Gastrocnemius medialis (tissue), 4 donors: ENCODE data around the gene CHST3. TPM values are rescaled to one million over a fixed set of nuclear protein-coding genes. Genes with fewer than 3 reads are reported as not detected.
A peak's percentile ranks its signal among the peaks of the same experiment; 100 is the strongest.

Source experiments
- ATAC-seq, 2 donors: fragments of 150-250 bp; one replicate each; pipeline ENCODE4 v1.9.1; 2016
- DNase-seq, 2 donors: peaks; one replicate each; pipeline ENCODE4 v3.0.0-alpha.2; 2019
- H3K27ac ChIP-seq, 4 donors: fragments of 200-600 bp; sonication (generic); 1 replicate in 1 of 4; 2 replicates in 3 of 4; pipeline ENCODE4 v1.5.1; 2016 to 2018; ENCODE audit warnings: mild to moderate bottlenecking in 2 of 4, moderate library complexity in 1 of 4
- H3K27me3 ChIP-seq, 3 donors: fragments of 200-600 bp; sonication (generic) in 2 of 3; 1 replicate in 1 of 3; 2 replicates in 2 of 3; pipeline versions ENCODE4 v1.5.1 to v1.6.0; 2016 to 2019; ENCODE audit warnings: mild to moderate bottlenecking in 1 of 3, moderate library complexity in 1 of 3
- H3K36me3 ChIP-seq, 2 donors: fragments of 200-600 bp; sonication (generic) in 1 of 2; one replicate each; pipeline ENCODE4 v1.5.1; 2017 to 2018
- H3K4me1 ChIP-seq, 2 donors: fragments of 200-600 bp; sonication (generic) in 1 of 2; one replicate each; pipeline ENCODE4 v1.5.1; 2016 to 2017; ENCODE audit warnings: mild to moderate bottlenecking in 2 of 2
- H3K4me3 ChIP-seq, 4 donors: fragments of 200-600 bp; sonication (generic) in 3 of 4; 1 replicate in 1 of 4; 2 replicates in 3 of 4; pipeline ENCODE4 v1.5.1; 2016 to 2019; ENCODE audit warnings: mild to moderate bottlenecking in 2 of 4
- H3K9me3 ChIP-seq, 3 donors: fragments of 200-600 bp; sonication (generic) in 2 of 3; 1 replicate in 1 of 3; 2 replicates in 2 of 3; pipeline ENCODE4 v1.5.1; 2016 to 2019
- POLR2A ChIP-seq, 2 donors: fragments of 450-650 bp; IDR thresholded peaks; one replicate each; pipeline ENCODE4 v1.6.1; 2017; ENCODE audit warnings: antibody characterized with exemption in 2 of 2, mild to moderate bottlenecking in 2 of 2, moderate library complexity in 2 of 2
- in situ Hi-C, 4 donors: fragments of 200-750 bp; cut with MboI; loops; one replicate each; pipeline versions ENCODE4 v1.15.0 to v1.8.0; 2017; ENCODE audit warnings: low sequenced_read_pairs in 4 of 4
- intact Hi-C: fragments of 100-400 bp; cut with DNase I; formaldehyde crosslinking; loops from one replicate; pipeline ENCODE4 v1.15.1; 2023; ENCODE audit warnings: low total_unique reads
- total RNA-seq, 4 donors: library from RNA; depleted of rRNA; stranded (reverse); fragments of >200 nt; gene quantifications; one replicate each; pipeline versions ENCODE4 v1.1.0 to v1.2.3, GENCODE V29; 2016
- TF ChIP-seq, protein P1 (sequence below), 5 experiments: fragments of 450-650 bp in 3 of 5; fragments of 200-600 bp in 2 of 5; sonication (generic) in 2 of 5; IDR thresholded peaks in 4 of 5; conservative IDR thresholded peaks in 1 of 5; 1 replicate in 4 of 5; 2 replicates in 1 of 5; pipeline ENCODE4 v1.5.1; 2016 to 2019; ENCODE audit warnings: antibody characterized with exemption in 5 of 5, mild to moderate bottlenecking in 3 of 5, moderate library complexity in 3 of 5

Gene CHST3
- total RNA-seq, 4 donors from 2014 or later, result 11.5 to 31.6 (median 16.3) TPM

DNA sequence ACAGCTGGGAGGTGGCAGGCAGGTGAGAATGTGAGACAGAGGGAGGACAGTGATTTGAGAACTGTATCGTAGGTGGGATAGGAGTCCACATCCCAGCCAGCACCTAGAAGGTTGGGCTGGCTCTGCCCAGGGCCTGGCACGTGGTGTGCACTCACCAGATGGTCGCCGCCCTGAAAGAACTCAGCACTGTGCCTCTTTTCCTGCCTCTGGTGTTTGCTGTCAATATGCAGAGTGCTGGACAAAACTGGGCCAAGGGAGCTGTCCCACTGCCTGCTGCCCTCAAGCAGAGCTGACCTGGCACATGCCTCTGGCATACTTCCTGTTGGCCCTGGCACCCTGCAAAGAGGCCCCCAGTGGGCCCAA lies 36.8 kb downstream of the CHST3 start:
- DNase-seq, result no peak
- in situ Hi-C loops, result no loop called here
- H3K27me3 ChIP-seq, result no peaks in the 10 kb centered on the region

DNA sequence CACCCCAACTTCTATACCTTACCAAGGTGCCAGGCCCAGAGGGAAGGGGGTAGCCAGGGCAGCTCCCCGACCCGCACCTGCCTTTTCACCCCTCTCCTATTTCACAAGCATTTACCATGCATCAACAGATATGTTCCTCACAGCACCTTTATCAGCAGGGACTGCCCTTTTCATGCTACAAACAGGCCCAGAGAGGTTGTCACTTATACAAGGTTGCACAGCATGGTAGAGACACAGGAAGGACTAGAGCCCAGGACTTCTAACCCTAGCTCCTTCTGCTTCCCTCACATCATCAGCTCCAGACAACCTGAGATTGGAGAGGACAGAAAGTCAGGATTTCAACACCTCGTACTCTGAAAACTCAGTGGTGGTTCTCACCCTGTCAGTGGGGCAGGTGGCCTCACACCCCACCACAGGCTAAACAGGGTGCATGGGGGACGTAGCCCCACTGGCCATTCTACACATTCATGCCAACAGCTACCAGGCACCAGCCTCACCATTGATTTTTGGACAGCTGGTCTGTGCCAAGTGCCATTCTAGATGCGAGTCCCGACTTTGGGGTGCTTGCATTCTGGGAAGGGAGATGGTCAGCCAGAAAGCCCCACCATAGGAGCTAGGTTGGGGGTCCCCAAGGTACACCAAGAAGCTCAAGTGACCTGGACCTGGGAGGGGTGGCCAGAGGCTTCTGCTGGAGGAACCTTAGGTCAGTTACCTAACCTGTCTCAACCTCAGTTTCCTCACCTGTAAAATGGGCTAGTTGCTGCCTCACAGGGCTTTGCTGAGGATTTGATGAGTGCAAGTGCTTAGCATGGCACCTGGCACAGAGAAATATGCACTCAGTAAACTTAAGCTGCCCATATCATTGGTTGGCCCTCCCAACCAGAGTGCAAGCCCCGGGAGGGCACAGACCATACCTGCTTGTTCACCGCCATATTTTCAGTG lies 38.4 kb downstream of the CHST3 start:
- in situ Hi-C loops (no loop called here), intact Hi-C loops (no loop called here)
- no peaks in the 10 kb centered on the region for H3K9me3 ChIP-seq
- H3K36me3 ChIP-seq, result peaks cover 0 to 18% of the 10 kb centered on the region in 2 donors
- H3K4me1 ChIP-seq, result peaks cover 37% of the 10 kb centered on the region in 2 donors
- no peak for TF ChIP-seq POLR2A (IDR thresholded peaks at IDR 0.05)
- TF ChIP-seq, protein P1, sequence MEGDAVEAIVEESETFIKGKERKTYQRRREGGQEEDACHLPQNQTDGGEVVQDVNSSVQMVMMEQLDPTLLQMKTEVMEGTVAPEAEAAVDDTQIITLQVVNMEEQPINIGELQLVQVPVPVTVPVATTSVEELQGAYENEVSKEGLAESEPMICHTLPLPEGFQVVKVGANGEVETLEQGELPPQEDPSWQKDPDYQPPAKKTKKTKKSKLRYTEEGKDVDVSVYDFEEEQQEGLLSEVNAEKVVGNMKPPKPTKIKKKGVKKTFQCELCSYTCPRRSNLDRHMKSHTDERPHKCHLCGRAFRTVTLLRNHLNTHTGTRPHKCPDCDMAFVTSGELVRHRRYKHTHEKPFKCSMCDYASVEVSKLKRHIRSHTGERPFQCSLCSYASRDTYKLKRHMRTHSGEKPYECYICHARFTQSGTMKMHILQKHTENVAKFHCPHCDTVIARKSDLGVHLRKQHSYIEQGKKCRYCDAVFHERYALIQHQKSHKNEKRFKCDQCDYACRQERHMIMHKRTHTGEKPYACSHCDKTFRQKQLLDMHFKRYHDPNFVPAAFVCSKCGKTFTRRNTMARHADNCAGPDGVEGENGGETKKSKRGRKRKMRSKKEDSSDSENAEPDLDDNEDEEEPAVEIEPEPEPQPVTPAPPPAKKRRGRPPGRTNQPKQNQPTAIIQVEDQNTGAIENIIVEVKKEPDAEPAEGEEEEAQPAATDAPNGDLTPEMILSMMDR (IDR thresholded peaks at IDR 0.05 in 4 of 5, conservative IDR thresholded peaks at IDR 0.05 in 1 of 5), result no peak
- DNase-seq, result no peak
- H3K4me3 ChIP-seq, result no peak overlapping the region
- peak overlapping the region in 1 of 4 donors; percentile 69 for H3K27ac ChIP-seq
- no peaks in the 10 kb centered on the region for H3K27me3 ChIP-seq
- no peak for ATAC-seq

More for the DNA sequence above, 36.8 kb downstream of the CHST3 start:
- Histone ChIP-seq H3K4me1 (peaks cover 49 to 52% of the 10 kb centered on the region in 2 donors), H3K36me3 (peaks cover 0 to 3% of the 10 kb centered on the region in 2 donors), H3K27ac (peak overlapping the region; percentile 15 to 86 (median 52)), H3K4me3 (no peak overlapping the region), H3K9me3 (no peaks in the 10 kb centered on the region)
- intact Hi-C loops, result no loop called here
- TF ChIP-seq, protein P1 (IDR thresholded peaks at IDR 0.05 in 4 of 5, conservative IDR thresholded peaks at IDR 0.05 in 1 of 5), result no peak
- ATAC-seq, result no peak

DNA sequence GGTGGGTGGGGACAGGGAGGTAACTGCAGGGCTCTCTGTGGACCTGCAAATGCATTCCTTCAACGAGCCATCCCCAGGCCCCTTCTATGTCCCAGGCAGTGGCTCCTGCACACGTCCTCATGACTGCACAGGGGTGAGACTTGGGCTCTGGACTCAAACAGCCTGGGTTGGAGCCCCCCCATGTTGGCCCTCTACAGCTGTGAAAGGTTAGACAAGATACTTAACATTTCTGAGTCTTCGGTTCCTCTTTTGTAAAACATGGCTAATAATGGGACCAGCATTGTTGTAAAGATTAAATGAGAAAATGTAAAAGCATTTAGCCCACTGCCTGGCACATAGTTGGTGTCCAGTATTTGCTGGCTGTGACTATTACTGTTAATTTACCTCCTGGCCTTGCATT lies 41.8 kb downstream of the CHST3 start:
- no peak for DNase-seq
- H3K27me3 ChIP-seq, result no peaks in the 10 kb centered on the region
- TF ChIP-seq, protein P1 (IDR thresholded peaks at IDR 0.05 in 4 of 5, conservative IDR thresholded peaks at IDR 0.05 in 1 of 5), result no peak
- no peak for TF ChIP-seq POLR2A (IDR thresholded peaks at IDR 0.05)
- peaks cover 0 to 28% of the 10 kb centered on the region in 2 donors for H3K36me3 ChIP-seq
- in situ Hi-C loops, result no loop called here
- H3K4me3 ChIP-seq, result no peak overlapping the region
- ATAC-seq, result no peak
- H3K27ac ChIP-seq, result peak overlapping the region in 1 of 4 donors; percentile 86
- no peaks in the 10 kb centered on the region for H3K9me3 ChIP-seq
- peaks cover 31 to 32% of the 10 kb centered on the region in 2 donors for H3K4me1 ChIP-seq
- intact Hi-C loops, result no loop called here

DNA sequence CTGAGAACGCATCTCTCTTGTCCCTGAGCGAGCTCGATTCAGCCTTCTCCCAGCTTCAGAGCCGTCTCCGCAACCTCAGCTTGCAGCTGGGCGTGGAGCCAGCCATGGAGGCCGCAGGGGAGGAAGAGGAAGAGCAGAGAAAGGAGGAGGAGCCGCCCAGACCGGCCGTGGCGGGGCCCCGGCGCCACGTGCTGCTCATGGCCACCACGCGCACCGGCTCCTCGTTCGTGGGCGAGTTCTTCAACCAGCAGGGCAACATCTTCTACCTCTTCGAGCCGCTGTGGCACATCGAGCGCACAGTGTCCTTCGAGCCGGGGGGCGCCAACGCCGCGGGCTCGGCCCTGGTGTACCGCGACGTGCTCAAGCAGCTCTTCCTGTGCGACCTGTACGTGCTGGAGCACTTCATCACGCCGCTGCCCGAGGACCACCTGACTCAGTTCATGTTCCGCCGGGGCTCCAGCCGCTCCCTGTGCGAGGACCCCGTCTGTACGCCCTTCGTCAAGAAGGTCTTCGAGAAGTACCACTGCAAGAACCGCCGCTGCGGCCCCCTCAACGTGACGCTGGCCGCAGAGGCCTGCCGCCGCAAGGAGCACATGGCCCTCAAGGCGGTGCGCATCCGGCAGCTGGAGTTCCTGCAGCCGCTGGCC lies 43.2 kb downstream of the CHST3 start:
- in situ Hi-C loops (no loop called here), intact Hi-C loops (no loop called here)
- DNase-seq, result peak in 1 of 2 donors; percentile 49
- peaks cover 0 to 28% of the 10 kb centered on the region in 2 donors for H3K36me3 ChIP-seq
- TF ChIP-seq POLR2A (IDR thresholded peaks at IDR 0.05), result no peak
- TF ChIP-seq, protein P1 (IDR thresholded peaks at IDR 0.05 in 4 of 5, conservative IDR thresholded peaks at IDR 0.05 in 1 of 5), result no peak
- no peaks in the 10 kb centered on the region for H3K9me3 ChIP-seq
- peaks cover 32 to 42% of the 10 kb centered on the region in 2 donors for H3K4me1 ChIP-seq
- no peak overlapping the region for H3K4me3 ChIP-seq
- no peak for ATAC-seq
- peak overlapping the region; percentile 17 to 86 (median 52) for H3K27ac ChIP-seq
- H3K27me3 ChIP-seq, result no peaks in the 10 kb centered on the region
